KMS-11 (cell line): Measurements from ENCODE around the gene SCCPDH.
"Not testable (repeated sequence)": the region's sequence is repeated elsewhere in the genome, so short reads cannot be mapped to it uniquely, and the experiment has no call there.

Experiments used
- H2AFZ ChIP-seq: fragments of 200-600 bp; sonication (generic); 2 replicates; pipeline ENCODE4 v1.6.1; 2016; ENCODE audit warnings: antibody characterized with exemption, mixed run types, low read depth
- H3K27ac ChIP-seq: fragments of 200-600 bp; sonication (generic); 2 replicates; pipeline ENCODE4 v1.6.1; 2016; ENCODE audit warnings: mild to moderate bottlenecking, mixed run types
- H3K27me3 ChIP-seq: fragments of 200-600 bp; sonication (generic); 2 replicates; pipeline ENCODE4 v1.6.1; 2017; ENCODE audit warnings: mild to moderate bottlenecking, low read depth, mixed run types, moderate library complexity; ENCODE audit not compliant: insufficient read depth
- H3K36me3 ChIP-seq: fragments of 200-600 bp; sonication (generic); 2 replicates; pipeline ENCODE4 v1.6.1; 2017; ENCODE audit warnings: mild to moderate bottlenecking, mixed run types; ENCODE audit not compliant: insufficient read depth
- H3K4me1 ChIP-seq: fragments of 200-600 bp; sonication (generic); 2 replicates; pipeline ENCODE4 v1.6.1; 2016; ENCODE audit warnings: mild to moderate bottlenecking, low read depth, mixed run types; ENCODE audit not compliant: poor library complexity, severe bottlenecking
- H3K4me2 ChIP-seq: fragments of 200-600 bp; sonication (generic); 2 replicates; pipeline ENCODE4 v1.7.0; 2016; ENCODE audit warnings: mild to moderate bottlenecking, mixed run types
- H3K4me3 ChIP-seq: fragments of 200-600 bp; sonication (generic); IDR thresholded peaks from 2 replicates; pipeline ENCODE4 v1.6.1; 2017; ENCODE audit warnings: low read depth, low read length, mixed read lengths; ENCODE audit not compliant: insufficient read depth
- H3K79me2 ChIP-seq: fragments of 200-600 bp; sonication (generic); 2 replicates; pipeline ENCODE4 v1.6.1; 2016; ENCODE audit warnings: low read depth, mixed run types; ENCODE audit not compliant: insufficient read depth
- H3K9ac ChIP-seq: fragments of 200-600 bp; sonication (generic); 2 replicates; pipeline ENCODE4 v1.6.1; 2016; ENCODE audit warnings: mild to moderate bottlenecking, mixed run types
- H4K20me1 ChIP-seq: fragments of 200-600 bp; sonication (generic); 2 replicates; pipeline ENCODE4 v1.6.1; 2016; ENCODE audit warnings: mild to moderate bottlenecking, mixed run types; ENCODE audit not compliant: insufficient read depth
- TF ChIP-seq, protein P1 (sequence below): fragments of 200-600 bp; sonication (generic); conservative IDR thresholded peaks from 2 replicates; pipeline ENCODE4 v1.6.1; 2017; ENCODE audit warnings: low read depth, mild to moderate bottlenecking, antibody characterized with exemption, low read length, moderate library complexity, mixed read lengths

Gene SCCPDH

DNA sequence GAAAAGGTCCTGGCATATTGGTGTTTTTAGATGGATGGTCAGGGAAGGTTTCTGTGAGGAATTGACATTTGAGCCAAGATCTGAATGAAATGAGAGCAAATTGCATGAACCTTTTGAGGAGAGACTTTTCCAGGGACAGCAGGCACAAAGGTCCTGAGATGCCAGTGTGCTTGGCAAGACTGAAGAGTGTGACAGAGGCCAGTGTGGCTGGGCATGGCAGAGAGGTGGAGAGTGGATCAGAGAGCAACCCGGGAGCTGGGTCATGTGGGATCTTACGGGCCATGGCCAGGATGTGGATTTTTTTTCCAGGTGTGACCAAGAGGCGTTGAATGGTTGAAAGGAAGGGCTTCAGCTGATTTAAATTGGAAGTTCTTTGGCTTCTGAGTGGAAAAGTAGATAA is 3.4 kb downstream of the SCCPDH start:
- H3K4me3 ChIP-seq, result no peak overlapping the region
- H3K4me1 ChIP-seq, result no peaks in the 10 kb centered on the region
- H3K27ac ChIP-seq, result no peak overlapping the region
- H3K27me3 ChIP-seq, result no peaks in the 10 kb centered on the region
- H3K36me3 ChIP-seq, result no peaks in the 10 kb centered on the region
- no peak overlapping the region for H3K9ac ChIP-seq
- H3K79me2 ChIP-seq, result no peaks in the 10 kb centered on the region
- H3K4me2 ChIP-seq, result no peak overlapping the region
- no peaks in the 10 kb centered on the region for H4K20me1 ChIP-seq
- no peak overlapping the region for H2AFZ ChIP-seq
- TF ChIP-seq, protein P1, sequence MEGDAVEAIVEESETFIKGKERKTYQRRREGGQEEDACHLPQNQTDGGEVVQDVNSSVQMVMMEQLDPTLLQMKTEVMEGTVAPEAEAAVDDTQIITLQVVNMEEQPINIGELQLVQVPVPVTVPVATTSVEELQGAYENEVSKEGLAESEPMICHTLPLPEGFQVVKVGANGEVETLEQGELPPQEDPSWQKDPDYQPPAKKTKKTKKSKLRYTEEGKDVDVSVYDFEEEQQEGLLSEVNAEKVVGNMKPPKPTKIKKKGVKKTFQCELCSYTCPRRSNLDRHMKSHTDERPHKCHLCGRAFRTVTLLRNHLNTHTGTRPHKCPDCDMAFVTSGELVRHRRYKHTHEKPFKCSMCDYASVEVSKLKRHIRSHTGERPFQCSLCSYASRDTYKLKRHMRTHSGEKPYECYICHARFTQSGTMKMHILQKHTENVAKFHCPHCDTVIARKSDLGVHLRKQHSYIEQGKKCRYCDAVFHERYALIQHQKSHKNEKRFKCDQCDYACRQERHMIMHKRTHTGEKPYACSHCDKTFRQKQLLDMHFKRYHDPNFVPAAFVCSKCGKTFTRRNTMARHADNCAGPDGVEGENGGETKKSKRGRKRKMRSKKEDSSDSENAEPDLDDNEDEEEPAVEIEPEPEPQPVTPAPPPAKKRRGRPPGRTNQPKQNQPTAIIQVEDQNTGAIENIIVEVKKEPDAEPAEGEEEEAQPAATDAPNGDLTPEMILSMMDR, result no peak

- Histone ChIP-seq H3K4me3 (no peak overlapping the region), H3K4me1 (no peaks in the 10 kb centered on the region), H3K4me2 (no peak overlapping the region), H3K36me3 (no peaks in the 10 kb centered on the region), H2AFZ (no peak overlapping the region), H3K79me2 (no peaks in the 10 kb centered on the region), H3K27ac (no peak overlapping the region), H3K27me3 (no peaks in the 10 kb centered on the region), H4K20me1 (no peaks in the 10 kb centered on the region), H3K9ac (no peak overlapping the region)
- TF ChIP-seq, protein P1, result no peak
Observed at GRCh38 chr1:246728311-246728710, 4.1 kb downstream of the SCCPDH start.

- not testable (repeated sequence) for H3K4me3 ChIP-seq, H3K9ac ChIP-seq, H2AFZ ChIP-seq, H3K79me2 ChIP-seq, H3K27ac ChIP-seq, H3K4me1 ChIP-seq, H3K36me3 ChIP-seq, H4K20me1 ChIP-seq, H3K4me2 ChIP-seq, H3K27me3 ChIP-seq
Observed at GRCh38 chr1:246729040-246729439, 4.8 kb downstream of the SCCPDH start.

DNA sequence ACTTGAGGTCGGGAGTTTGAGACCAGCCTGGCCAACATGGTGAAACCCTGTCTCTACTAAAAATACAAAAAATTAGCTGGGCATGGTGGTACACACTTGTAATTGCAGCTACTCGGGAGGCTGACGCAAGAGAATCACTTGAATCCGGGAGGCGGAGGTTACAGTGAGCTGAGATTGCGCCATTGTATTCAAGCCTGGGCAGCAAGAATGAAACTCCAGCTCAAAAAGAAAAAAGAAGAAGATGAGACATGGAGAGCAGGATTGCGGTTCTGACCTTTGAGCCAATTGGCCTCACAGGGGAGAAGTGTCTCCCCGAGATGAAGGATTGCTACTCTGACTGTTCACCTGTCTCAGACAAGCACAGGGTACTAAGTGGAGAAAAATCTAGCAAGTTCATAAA is 6.6 kb downstream of the SCCPDH start:
- Histone ChIP-seq H3K36me3 (no peaks in the 10 kb centered on the region), H3K27ac (no peak overlapping the region), H2AFZ (no peak overlapping the region), H3K9ac (no peak overlapping the region), H3K4me2 (no peak overlapping the region), H3K4me3 (no peak overlapping the region), H3K79me2 (no peaks in the 10 kb centered on the region), H3K27me3 (no peaks in the 10 kb centered on the region), H4K20me1 (no peaks in the 10 kb centered on the region), H3K4me1 (no peaks in the 10 kb centered on the region)
- TF ChIP-seq, protein P1, result no peak

GRCh38 chr1:246731873-246732272 is 7.7 kb downstream of the SCCPDH start:
- H3K4me3 ChIP-seq, H4K20me1 ChIP-seq, H3K36me3 ChIP-seq: not testable (repeated sequence)

More at GRCh38 chr1:246731873-246732272, 7.7 kb downstream of the SCCPDH start:
- H3K4me2 ChIP-seq, H3K9ac ChIP-seq, H3K79me2 ChIP-seq, H3K4me1 ChIP-seq, H2AFZ ChIP-seq, H3K27ac ChIP-seq, H3K27me3 ChIP-seq: not testable (repeated sequence)
